Heart left ventricle (tissue), 13 donors: Measurements from ENCODE around the gene SNN.

ENCODE experiments used
- POLR2A ChIP-seq, 2 donors: fragments of 450-650 bp; IDR thresholded peaks; one replicate each; pipeline ENCODE4 v1.6.1; 2017; ENCODE audit warnings: antibody characterized with exemption in 2 of 2, mild to moderate bottlenecking in 2 of 2, moderate library complexity in 2 of 2
- TF ChIP-seq, protein P1 (sequence below), 12 donors: fragments of 200-600 bp; sonication (generic) in 4 of 12; IDR thresholded peaks; one replicate each; pipeline versions ENCODE4 v1.5.0 to v1.8.0; 2018 to 2022; ENCODE audit warnings: antibody characterized with exemption in 12 of 12, mild to moderate bottlenecking in 5 of 12
- donor health status: ischemic (EF 13 %, LVEDD 7.1; RV severe dilation, severe dysfunction).
- donor health status: DM: no; HTN: yes; CAD: no.
- donor health status: DM: no; HTN: no; CAD: no.
- donor health status: ischemic (EF 25% LVEDD 6.9; RV normal size, moderate dysfunction).
- donor health status: ischemic (EF 25% LVEDD 5.7; RV mildly dilated, moderate dysfunction).
- donor health status: ischemic (EF 35%, LVEDD 5.7; RV mildly dilated, moderate dysfunction).
- donor health status: nonischemic (EF 11% LVEDD 7.7; RV severe dilation, severe dysfunction).
- donor health status: DM: yes; HTN: yes; CAD: no.
- donor health status: PGD.
- donor health status: ischemic (EF 29% LVEDD 5.4; RV normal size, mild dysfunction).
- donor health status: nonischemic (EF 23%, LVEDD 6.1; RV moderate dilation, normal function).

DNA sequence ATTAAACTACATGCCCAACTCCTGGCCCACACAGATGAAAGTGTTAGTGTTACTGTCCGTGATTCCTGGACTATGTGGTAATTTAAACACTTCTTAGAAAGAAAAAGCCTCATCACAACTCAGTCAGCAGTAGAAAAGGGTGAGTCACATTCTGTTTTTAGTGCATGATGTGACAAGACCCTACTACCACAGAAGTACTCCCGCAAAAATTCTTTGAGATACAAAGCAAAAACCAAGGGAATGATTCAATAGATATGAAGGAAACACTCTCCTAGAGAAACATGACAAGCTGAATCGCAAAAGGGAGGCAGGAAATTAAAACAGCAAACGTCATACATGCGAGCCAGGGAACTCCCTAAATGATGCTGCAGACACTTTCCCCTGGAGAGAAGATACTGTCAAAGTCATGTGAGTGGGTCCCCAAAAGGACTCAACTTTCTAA lies 14.4 kb downstream of the SNN start:
- no peak for TF ChIP-seq POLR2A (IDR thresholded peaks at IDR 0.05)
- TF ChIP-seq, protein P1, sequence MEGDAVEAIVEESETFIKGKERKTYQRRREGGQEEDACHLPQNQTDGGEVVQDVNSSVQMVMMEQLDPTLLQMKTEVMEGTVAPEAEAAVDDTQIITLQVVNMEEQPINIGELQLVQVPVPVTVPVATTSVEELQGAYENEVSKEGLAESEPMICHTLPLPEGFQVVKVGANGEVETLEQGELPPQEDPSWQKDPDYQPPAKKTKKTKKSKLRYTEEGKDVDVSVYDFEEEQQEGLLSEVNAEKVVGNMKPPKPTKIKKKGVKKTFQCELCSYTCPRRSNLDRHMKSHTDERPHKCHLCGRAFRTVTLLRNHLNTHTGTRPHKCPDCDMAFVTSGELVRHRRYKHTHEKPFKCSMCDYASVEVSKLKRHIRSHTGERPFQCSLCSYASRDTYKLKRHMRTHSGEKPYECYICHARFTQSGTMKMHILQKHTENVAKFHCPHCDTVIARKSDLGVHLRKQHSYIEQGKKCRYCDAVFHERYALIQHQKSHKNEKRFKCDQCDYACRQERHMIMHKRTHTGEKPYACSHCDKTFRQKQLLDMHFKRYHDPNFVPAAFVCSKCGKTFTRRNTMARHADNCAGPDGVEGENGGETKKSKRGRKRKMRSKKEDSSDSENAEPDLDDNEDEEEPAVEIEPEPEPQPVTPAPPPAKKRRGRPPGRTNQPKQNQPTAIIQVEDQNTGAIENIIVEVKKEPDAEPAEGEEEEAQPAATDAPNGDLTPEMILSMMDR (IDR thresholded peaks at IDR 0.05), result no peak
